Right cardiac atrium (tissue), 5 donors: ENCODE results near the gene MYCBP. TPM values are rescaled to one million over a fixed set of nuclear protein-coding genes. Genes with fewer than 3 reads are reported as not detected.
A peak's percentile ranks its signal among the peaks of the same experiment; 100 is the strongest.
"Not testable (repeated sequence)": the region's sequence is repeated elsewhere in the genome, so short reads cannot be mapped to it uniquely, and the experiment has no call there.

Experiments
- ATAC-seq, 2 donors: fragments of 200-7000 bp; cut with Tn5 transposase; one replicate each; pipeline versions ENCODE4 v1.8.0 to v1.9.1; 2020; ENCODE audit warnings: moderate library complexity in 2 of 2, mild to moderate bottlenecking in 1 of 2
- DNase-seq, 3 donors: peaks; one replicate each; pipeline ENCODE4 v3.0.0-alpha.2; 2020
- H3K27ac ChIP-seq: one replicate; pipeline ENCODE4 v1.5.1; 2013; ENCODE audit warnings: mild to moderate bottlenecking, low read length, control low read depth, moderate library complexity
- H3K27me3 ChIP-seq: one replicate; pipeline ENCODE4 v1.6.1; 2013; ENCODE audit not compliant: control insufficient read depth, insufficient read depth
- H3K4me1 ChIP-seq: one replicate; pipeline ENCODE4 v1.6.1; 2013; ENCODE audit warnings: low read length; ENCODE audit not compliant: control insufficient read depth, insufficient read depth
- H3K4me3 ChIP-seq: one replicate; pipeline ENCODE4 v1.5.1; 2013; ENCODE audit warnings: low read length, control low read depth
- H3K9me3 ChIP-seq: one replicate; pipeline ENCODE4 v1.6.1; 2013; ENCODE audit warnings: low read length; ENCODE audit not compliant: control insufficient read depth
- WGBS: extraction: QIAGEN DNeasy Blood & Tissue Kit; methylation state at CpG from one replicate; pipeline ENCODE4 v1.1.7; 2013; 5-methylcytosine and 5-hydroxymethylcytosine counted together
- intact Hi-C, 4 donors: fragments of 100-400 bp; cut with DNase I; formaldehyde crosslinking; loops; one replicate each; pipeline versions ENCODE4 v1.11.0 to v1.14.0; 2022 to 2023
- polyA plus RNA-seq: library from polyadenylated mRNA; stranded (reverse); fragments of 200-250 nt; gene quantifications from one replicate; pipeline ENCODE4 v1.2.3, GENCODE V29; 2013
- total RNA-seq, 4 donors: library from RNA; stranded (reverse); fragmentation: NEBNext Ultra II Directional; extraction: Animal tissue kit (Norgen Biotek cat#: 25700); gene quantifications; one replicate each; pipeline ENCODE4 v1.2.1, GENCODE V29; 2021
- donor health status: healthy with polysubstance abuse.
- donor health status: DM: no; HTN: yes; CAD: no.
- donor health status: DM: no; HTN: no; CAD: no.
- donor health status: DM: no; HTN: yes; CAD: no; lungs with severe emphysema.
- donor health status: DM: yes; HTN: yes; CAD: no.

Gene MYCBP
- total and polyA plus RNA-seq, 5 donors = 4.9 to 14.0 (median 10.4) TPM

DNA sequence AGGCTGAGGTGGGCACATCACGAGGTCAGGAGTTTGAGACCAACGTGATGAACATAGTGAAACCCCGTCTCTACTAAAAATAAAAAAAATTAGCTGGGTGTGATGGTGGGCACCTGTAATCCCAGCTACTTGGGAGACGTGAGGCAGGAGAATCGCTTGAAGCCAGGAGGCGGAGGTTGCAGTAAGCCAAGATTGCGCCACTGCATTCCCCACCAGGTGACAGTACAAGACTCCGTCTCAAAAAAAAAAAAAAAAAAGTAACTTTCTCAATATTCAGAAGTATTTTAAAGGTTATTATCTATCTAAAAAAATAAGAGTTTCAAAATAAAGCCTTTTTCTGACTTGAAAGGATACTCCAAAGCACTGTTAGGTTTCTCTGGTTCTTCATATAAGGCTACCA lies 5.9 kb downstream of the MYCBP start:
- Histone ChIP-seq H3K4me3 (no peak overlapping the region), H3K4me1 (no peaks in the 10 kb centered on the region), H3K27me3 (no peaks in the 10 kb centered on the region), H3K9me3 (no peaks in the 10 kb centered on the region), H3K27ac (no peak overlapping the region)
- no peak for ATAC-seq
- intact Hi-C loops = loop anchor here in 3 of 4 donors (10.0 kb wide), 2 partner anchors 128 to 228 kb away; partner anchors contain the start of gene AKIRIN1 (in 2 of the 3)
- no peak for DNase-seq
- 94% methylated on average over 8 of the region's 8 CpGs for WGBS

- Histone ChIP-seq H3K27ac (no peak overlapping the region), H3K27me3 (no peaks in the 10 kb centered on the region), H3K4me3 (no peak overlapping the region), H3K4me1 (peaks cover 2% of the 10 kb centered on the region), H3K9me3 (no peaks in the 10 kb centered on the region)
- DNase-seq = no peak
- no peak for ATAC-seq
- 82% methylated on average over 4 of the region's 4 CpGs for WGBS
- intact Hi-C loops = loop anchor here in 3 of 4 donors (10.0 kb wide), 2 partner anchors 130 to 230 kb away; partner anchors contain the start of gene AKIRIN1 (in 2 of the 3)
Observed at GRCh38 chr1:38865112-38865715, 7.9 kb downstream of the MYCBP start.

GRCh38 chr1:38860454-38860795 lies 12.7 kb downstream of the MYCBP start:
- Histone ChIP-seq H3K9me3 (no peaks in the 10 kb centered on the region), H3K4me3 (peak overlapping the region; percentile 87), H3K27me3 (no peaks in the 10 kb centered on the region), H3K27ac (peak overlapping the region; percentile 87), H3K4me1 (peaks cover 8% of the 10 kb centered on the region)
- WGBS = 4% methylated on average over 6 of the region's 6 CpGs
- ATAC-seq = no peak
- no peak for DNase-seq
- intact Hi-C loops = loop anchor here in 3 of 4 donors (10.0 kb wide), 2 partner anchors 134 to 234 kb away; partner anchors contain the start of gene AKIRIN1 (in 2 of the 3)

GRCh38 chr1:38859561-38860453 lies 13.3 kb downstream of the MYCBP start, which contains the start of gene RRAGC:
Gene RRAGC (minus strand): TSS chr1:38859772. CDS start chr1:38859646, 126 bp downstream.
- DNase-seq = peak; percentile 100
- under 1% methylated on average over 70 of the region's 70 CpGs for WGBS
- peak within 1 kb of the TSS; percentile 87 for H3K27ac ChIP-seq
- H3K9me3 ChIP-seq = no peaks in the 10 kb centered on the region
- H3K27me3 ChIP-seq = no peaks in the 10 kb centered on the region
- peaks cover 8% of the 10 kb centered on the region for H3K4me1 ChIP-seq
- peak; percentile 99 for ATAC-seq
- H3K4me3 ChIP-seq = peak within 1 kb of the TSS; percentile 90
- intact Hi-C loops = loop anchor here in 3 of 4 donors (10.0 kb wide), 2 partner anchors 135 to 235 kb away; partner anchors contain the start of gene AKIRIN1 (in 2 of the 3)

GRCh38 chr1:38858833-38859560 lies 14.2 kb downstream of the MYCBP start:
- intact Hi-C loops = no loop called here
- 1% methylated on average over 51 of the region's 51 CpGs for WGBS

DNA sequence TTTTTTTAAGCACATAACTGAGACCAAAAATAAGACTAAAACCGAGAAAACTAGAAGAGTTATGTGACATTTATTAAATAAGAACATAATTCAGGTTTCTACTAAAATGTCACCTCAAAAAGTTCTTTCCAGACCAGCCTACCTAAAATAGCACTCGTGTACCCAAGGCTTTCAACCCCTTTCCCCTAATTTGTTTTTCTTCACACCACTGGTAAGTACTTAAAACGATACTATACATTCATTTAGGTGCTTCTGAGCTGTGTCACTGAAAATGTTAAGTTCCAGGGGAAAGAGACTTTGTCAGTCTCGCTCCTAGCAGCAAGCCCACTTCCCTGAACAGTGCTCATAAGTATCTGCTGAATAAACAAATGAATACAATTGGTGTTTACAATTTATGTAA lies 20.4 kb downstream of the MYCBP start:
- DNase-seq = no peak
- Histone ChIP-seq H3K4me3 (no peak overlapping the region), H3K27me3 (no peaks in the 10 kb centered on the region), H3K4me1 (peaks cover 4% of the 10 kb centered on the region), H3K9me3 (no peaks in the 10 kb centered on the region), H3K27ac (no peak overlapping the region)
- no peak for ATAC-seq
- intact Hi-C loops = no loop called here
- WGBS = 85% methylated on average over 4 of the region's 4 CpGs

More at GRCh38 chr1:38858833-38859560, 14.2 kb downstream of the MYCBP start:
- DNase-seq = peak; percentile 64 to 82 (median 82)
- Histone ChIP-seq H3K4me3 (peak overlapping the region; percentile 90), H3K27me3 (no peaks in the 10 kb centered on the region), H3K27ac (peak overlapping the region; percentile 71), H3K9me3 (no peaks in the 10 kb centered on the region), H3K4me1 (peaks cover 8% of the 10 kb centered on the region)
- peak; percentile 29 to 45 for ATAC-seq

- Histone ChIP-seq H3K27me3 (no peaks in the 10 kb centered on the region), H3K27ac (no peak overlapping the region), H3K4me1 (no peaks in the 10 kb centered on the region), H3K4me3 (no peak overlapping the region), H3K9me3 (no peaks in the 10 kb centered on the region)
- intact Hi-C loops = no loop called here
- no peak for DNase-seq
- ATAC-seq = no peak
- 74% methylated on average over 1 of the region's 1 CpG for WGBS
Observed at GRCh38 chr1:38848071-38848470, 25.1 kb downstream of the MYCBP start.

GRCh38 chr1:38846210-38846609 lies 26.9 kb downstream of the MYCBP start:
- no peak overlapping the region for H3K4me3 ChIP-seq
- H3K9me3 ChIP-seq = no peaks in the 10 kb centered on the region
- no peak for ATAC-seq
- H3K27ac ChIP-seq = no peak overlapping the region
- WGBS = 94% methylated on average over 3 of the region's 3 CpGs
- no peak for DNase-seq
- H3K27me3 ChIP-seq = no peaks in the 10 kb centered on the region
- intact Hi-C loops = no loop called here
- H3K4me1 ChIP-seq = no peaks in the 10 kb centered on the region

DNA sequence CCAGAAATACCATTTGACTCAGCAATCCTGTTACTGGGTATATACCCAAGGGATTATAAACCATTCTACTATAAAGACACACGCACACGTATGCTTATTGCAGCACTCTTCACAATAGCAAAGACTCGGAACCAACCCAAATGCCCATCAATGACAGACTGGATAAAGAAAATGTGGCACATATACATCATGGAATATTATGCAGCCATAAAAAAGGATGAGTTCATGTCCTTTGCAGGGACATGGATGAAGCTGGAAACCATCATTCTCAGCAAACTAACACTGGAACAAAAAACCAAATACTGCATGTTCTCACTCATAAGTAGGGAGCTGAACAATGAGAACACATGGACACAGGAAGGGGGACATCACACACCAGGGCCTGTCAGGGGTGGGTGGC lies 28.1 kb downstream of the MYCBP start:
- 98% methylated on average over 3 of the region's 3 CpGs for WGBS

DNA sequence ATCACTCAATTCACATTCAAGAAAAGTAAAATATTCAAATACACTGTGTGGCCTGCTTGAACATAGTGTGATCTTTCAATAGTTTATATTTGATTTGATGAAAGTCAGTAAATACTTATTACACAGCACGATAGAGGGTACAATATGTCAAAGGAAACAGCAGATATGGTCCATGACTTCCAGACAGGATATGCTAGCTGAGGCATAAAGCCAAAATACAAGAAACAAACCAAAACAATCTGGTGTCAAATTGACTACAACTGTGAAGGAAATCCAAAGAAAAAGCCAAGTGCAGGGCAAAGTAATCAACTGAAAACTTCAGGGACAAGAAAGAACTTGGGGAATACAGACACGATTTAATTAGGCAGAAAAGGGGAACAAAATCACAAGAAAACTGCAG lies 32.9 kb downstream of the MYCBP start:
- no peak overlapping the region for H3K27ac ChIP-seq
- no peak for ATAC-seq
- WGBS = 36% methylated on average over 2 of the region's 2 CpGs
- no peaks in the 10 kb centered on the region for H3K27me3 ChIP-seq
- intact Hi-C loops = no loop called here
- H3K4me3 ChIP-seq = no peak overlapping the region
- H3K4me1 ChIP-seq = no peaks in the 10 kb centered on the region
- DNase-seq = no peak
- no peaks in the 10 kb centered on the region for H3K9me3 ChIP-seq

More for the DNA sequence above, 28.1 kb downstream of the MYCBP start:
- H3K27ac ChIP-seq, DNase-seq, H3K4me3 ChIP-seq, ATAC-seq, H3K27me3 ChIP-seq, H3K4me1 ChIP-seq, H3K9me3 ChIP-seq, intact Hi-C loops: not testable (repeated sequence)
